GM19324 (cell line): Measurements from ENCODE around the gene SCAMP3.

Experiments used
- ATAC-seq: cut with Tn5 transposase; IDR thresholded peaks from one replicate; pipeline ENCODE4 v1.9.1; 2021; ENCODE audit warnings: mild to moderate bottlenecking, moderate library complexity; ENCODE audit not compliant: unreplicated experiment, low FRiP score

The SCAMP3 gene

GRCh38 chr1:155208541-155209311 is 53.4 kb downstream of the SCAMP3 start, which contains the start of gene MTX1:
Gene MTX1, plus strand, starts transcription at chr1:155208695. Its CDS starts 110 bp downstream, at chr1:155208805.
- peak; percentile 58 for ATAC-seq

- ATAC-seq: no peak
These were observed 54.2 kb downstream of the SCAMP3 start, which contains the start of gene THBS3 for GRCh38 chr1:155207806-155208540. Gene THBS3, minus strand, starts transcription at chr1:155207897. Its CDS starts 21 bp downstream, at chr1:155207876.

GRCh38 chr1:155206891-155207805 is 55.0 kb downstream of the SCAMP3 start:
- no peak for ATAC-seq
